ENCODE data around the gene DMRTB1.

The DMRTB1 gene

DNA sequence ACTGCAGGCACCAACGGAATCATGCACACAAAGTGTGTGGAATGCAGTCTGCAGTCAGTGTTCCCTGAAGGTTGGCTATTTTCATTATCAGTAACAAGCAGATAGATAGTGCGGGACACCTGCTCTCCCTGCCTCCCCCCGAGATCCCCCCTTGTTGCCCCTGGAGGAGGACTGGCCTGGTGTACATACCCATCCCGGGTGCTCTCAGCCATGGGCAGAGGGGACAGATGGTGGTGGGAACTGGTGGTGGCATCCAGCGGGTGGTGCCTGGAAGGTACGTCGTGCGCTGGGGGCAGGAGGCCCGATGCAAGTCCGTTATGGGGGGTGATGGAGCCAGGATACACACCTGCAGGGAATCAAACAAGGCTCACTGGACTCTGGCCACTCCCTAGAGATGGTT is 55.2 kb downstream of the DMRTB1 start:
- no peaks in the 10 kb centered on the region for H3K9me3 ChIP-seq
- no peak overlapping the region for H3K4me2 ChIP-seq
- no peaks in the 10 kb centered on the region for H3K27me3 ChIP-seq
- H3K9ac ChIP-seq: no peak overlapping the region
- H4K20me1 ChIP-seq: no peaks in the 10 kb centered on the region
- H3K36me3 ChIP-seq: no peaks in the 10 kb centered on the region
- no peak overlapping the region for H3K4me3 ChIP-seq
- TF ChIP-seq Cebpa-rat (IDR thresholded peaks at IDR 0.05): no peak
- no peak overlapping the region for H3K27ac ChIP-seq
- H3K4me1 ChIP-seq: peaks cover 28% of the 10 kb centered on the region

DNA sequence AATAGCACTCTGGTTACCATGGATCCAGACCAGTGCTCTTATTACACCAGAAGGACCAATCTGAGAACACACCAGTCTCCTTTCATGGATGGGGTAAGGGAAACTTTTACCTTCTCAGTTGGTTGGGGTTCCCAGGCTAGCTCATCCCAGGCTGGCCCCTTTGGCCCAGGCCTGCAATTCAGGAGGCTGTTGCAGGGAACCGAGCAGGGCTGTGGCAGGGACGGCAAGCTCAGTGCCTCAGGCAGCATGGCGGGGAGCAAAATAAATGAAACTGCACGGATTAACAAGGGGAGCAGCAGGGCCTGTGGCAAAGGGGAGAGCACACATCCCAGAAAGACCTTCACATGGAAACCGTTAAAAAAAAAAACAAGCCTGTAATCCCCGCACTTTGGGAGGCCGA is 57.0 kb downstream of the DMRTB1 start:
- TF ChIP-seq Cebpa-rat (IDR thresholded peaks at IDR 0.05): no peak
- H3K9me3 ChIP-seq: no peaks in the 10 kb centered on the region

More for the DNA sequence above, 57.0 kb downstream of the DMRTB1 start:
- Histone ChIP-seq H3K4me2 (no peak overlapping the region), H3K27me3 (no peaks in the 10 kb centered on the region), H3K36me3 (no peaks in the 10 kb centered on the region), H3K27ac (no peak overlapping the region), H3K4me3 (no peak overlapping the region), H3K9ac (no peak overlapping the region), H3K4me1 (peaks cover 23% of the 10 kb centered on the region), H4K20me1 (no peaks in the 10 kb centered on the region)
